OCI-LY7 (cell line): ENCODE measurements around the gene LRRK1.
"Not testable (repeated sequence)": the region's sequence is repeated elsewhere in the genome, so short reads cannot be mapped to it uniquely, and the experiment has no call there.

Experiments
- CTCF ChIP-seq: fragments of 200-600 bp; sonication (generic); conservative IDR thresholded peaks from 2 replicates; pipeline ENCODE4 v1.5.1; 2014; ENCODE audit warnings: mild to moderate bottlenecking, antibody characterized with exemption, low read length, moderate library complexity, mixed read lengths
- EZH2phosphoT487 ChIP-seq: fragments of 200-600 bp; sonication (generic); IDR thresholded peaks from 2 replicates; pipeline ENCODE4 v1.6.1; 2018; ENCODE audit warnings: low read depth, borderline replicate concordance, mild to moderate bottlenecking, mixed run types, antibody characterized with exemption, low read length, moderate library complexity, mixed read lengths

- TF ChIP-seq CTCF, EZH2phosphoT487: not testable (repeated sequence)
Observed at GRCh38 chr15:101077806-101078668, 158.9 kb downstream of the LRRK1 start.
